OCI-LY3 (cell line): ENCODE measurements around the gene IL36B.

ENCODE experiments used
- CTCF ChIP-seq: fragments of 200-600, 300-600 bp; sonication (generic); IDR thresholded peaks from 2 replicates; pipeline ENCODE4 v1.5.1; 2014; ENCODE audit warnings: antibody characterized with exemption, low read length, low read depth
- EZH2phosphoT487 ChIP-seq: fragments of 200-600 bp; shearing (Covaris generic); IDR thresholded peaks from 2 replicates; pipeline ENCODE4 v1.6.1; 2018; ENCODE audit warnings: antibody characterized with exemption, mixed run types, low read depth

DNA sequence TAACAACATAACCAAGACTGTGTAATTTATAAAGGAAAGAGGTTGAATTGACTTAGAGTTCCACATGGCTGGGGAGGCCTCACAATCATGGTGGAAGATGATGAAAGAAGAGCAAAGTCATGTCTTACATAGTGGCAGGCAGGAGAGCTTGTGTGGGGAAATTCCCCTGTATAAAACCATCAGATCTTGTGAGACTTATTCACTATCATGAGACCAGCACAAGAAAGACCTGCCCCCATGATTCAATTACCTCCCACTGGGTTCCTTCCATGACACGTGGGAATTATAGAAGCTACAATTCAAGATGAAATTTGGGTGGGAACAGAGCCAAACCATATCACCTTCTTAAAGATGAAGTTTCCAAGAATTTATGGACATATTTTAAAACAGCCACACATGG lies 3.9 kb upstream of the IL36B start:
- TF ChIP-seq CTCF (no peak), EZH2phosphoT487 (no peak)
